Smooth muscle cell (in vitro differentiated cells): Measurements from ENCODE around the gene PFDN4. TPM values are rescaled to one million over a fixed set of nuclear protein-coding genes. Genes with fewer than 3 reads are reported as not detected.
"Not testable (repeated sequence)": the region's sequence is repeated elsewhere in the genome, so short reads cannot be mapped to it uniquely, and the experiment has no call there.

ENCODE experiments used
- DNase-seq: peaks from one replicate; lab custom pipeline; 2025; ENCODE audit not compliant: unreplicated experiment; lab: John Stamatoyannopoulos, UW
- H2AFZ ChIP-seq: fragments of 200-600 bp; sonication (generic); 2 replicates; pipeline ENCODE4 v1.6.0; 2016; ENCODE audit warnings: antibody characterized with exemption, low read depth, mild to moderate bottlenecking
- H3F3A ChIP-seq: fragments of 200-600 bp; sonication (generic); 2 replicates; pipeline ENCODE4 v1.6.0; 2017; ENCODE audit warnings: antibody characterized with exemption, low read depth
- H3K27ac ChIP-seq: fragments of 200-600 bp; sonication (generic); 2 replicates; pipeline ENCODE4 v1.5.1; 2016; ENCODE audit warnings: low read depth, mild to moderate bottlenecking
- H3K27me3 ChIP-seq: fragments of 200-600 bp; sonication (generic); 2 replicates; pipeline ENCODE4 v1.6.1; 2016; ENCODE audit warnings: low read depth, mild to moderate bottlenecking
- H3K36me3 ChIP-seq: fragments of 200-600 bp; sonication (generic); 2 replicates; pipeline ENCODE4 v1.5.1; 2016; ENCODE audit warnings: low read depth
- H3K4me1 ChIP-seq: fragments of 200-600 bp; sonication (generic); 2 replicates; pipeline ENCODE4 v1.5.1; 2016; ENCODE audit warnings: low read depth
- H3K4me2 ChIP-seq: fragments of 200-600 bp; sonication (generic); 2 replicates; pipeline ENCODE4 v1.6.0; 2016; ENCODE audit warnings: mild to moderate bottlenecking
- H3K4me3 ChIP-seq: fragments of 200-600 bp; sonication (generic); 2 replicates; pipeline ENCODE4 v1.5.1; 2016; ENCODE audit warnings: mild to moderate bottlenecking
- H3K79me2 ChIP-seq: fragments of 200-600 bp; sonication (generic); 2 replicates; pipeline ENCODE4 v1.6.0; 2016; ENCODE audit warnings: low read depth, mild to moderate bottlenecking
- H3K9ac ChIP-seq: fragments of 200-600 bp; sonication (generic); 2 replicates; pipeline ENCODE4 v1.6.0; 2016; ENCODE audit warnings: low read depth
- H3K9me3 ChIP-seq: fragments of 200-600 bp; sonication (generic); replicated peaks from 2 replicates; pipeline ENCODE4 v1.5.1; 2016; ENCODE audit warnings: low read depth
- H4K20me1 ChIP-seq: fragments of 200-600 bp; sonication (generic); 2 replicates; pipeline ENCODE4 v1.6.0; 2016; ENCODE audit warnings: low read depth
- CTCF ChIP-seq: fragments of 200-600 bp; sonication (generic); IDR thresholded peaks from 2 replicates; pipeline ENCODE4 v1.5.1; 2017; ENCODE audit warnings: borderline replicate concordance, mild to moderate bottlenecking, antibody characterized with exemption; ENCODE audit not compliant: insufficient read depth, poor library complexity, severe bottlenecking
- WGBS: methylation state at CpG from one replicate; pipeline ENCODE4 v1.1.7; 2016; ENCODE audit warnings: low lambda C conversion rate; 5-methylcytosine and 5-hydroxymethylcytosine counted together
- polyA plus RNA-seq: library from polyadenylated mRNA; unstranded; fragments of >200 nt; fragmentation: Nextera tagmentation; extraction: Ambion mirVana; gene quantifications from 2 replicates; pipeline ENCODE4 v1.2.1, GENCODE V29; 2016
- total RNA-seq: library from RNA; depleted of rRNA; stranded (reverse); fragments of >200 nt; gene quantifications from 2 replicates; pipeline ENCODE4 v1.2.3, GENCODE V29; 2014

Gene PFDN4
- total and polyA plus RNA-seq, 2 experiments from 2014 or later, result 47.6 to 240 TPM

GRCh38 chr20:54237116-54237943 is 29.4 kb downstream of the PFDN4 start:
- WGBS, result 95% methylated on average over 12 of the region's 12 CpGs
- Histone ChIP-seq H3K9ac (no peak overlapping the region), H3K4me1 (no peaks in the 10 kb centered on the region), H3K9me3 (no peaks in the 10 kb centered on the region), H3K4me2 (no peak overlapping the region), H3K27me3 (no peaks in the 10 kb centered on the region), H4K20me1 (no peaks in the 10 kb centered on the region), H3F3A (no peaks in the 10 kb centered on the region), H3K27ac (no peak overlapping the region), H3K36me3 (no peaks in the 10 kb centered on the region), H2AFZ (no peak overlapping the region), H3K79me2 (no peaks in the 10 kb centered on the region), H3K4me3 (no peak overlapping the region)
- DNase-seq, result no peak
- no peak for TF ChIP-seq CTCF

- H3K27me3 ChIP-seq, result no peaks in the 10 kb centered on the region
- H2AFZ ChIP-seq, result no peak overlapping the region
- H3K9ac ChIP-seq, result no peak overlapping the region
- no peaks in the 10 kb centered on the region for H4K20me1 ChIP-seq
- no peaks in the 10 kb centered on the region for H3F3A ChIP-seq
- H3K4me1 ChIP-seq, result no peaks in the 10 kb centered on the region
- H3K27ac ChIP-seq, result no peak overlapping the region
- no peak overlapping the region for H3K4me2 ChIP-seq
- H3K79me2 ChIP-seq, result no peaks in the 10 kb centered on the region
- no peak for DNase-seq
- no peak overlapping the region for H3K4me3 ChIP-seq
- 91% methylated on average over 4 of the region's 4 CpGs for WGBS
- H3K36me3 ChIP-seq, result no peaks in the 10 kb centered on the region
- TF ChIP-seq CTCF, result no peak
- no peaks in the 10 kb centered on the region for H3K9me3 ChIP-seq
Measured at GRCh38 chr20:54244113-54244512, 36.2 kb downstream of the PFDN4 start.

GRCh38 chr20:54248705-54249104 is 40.8 kb downstream of the PFDN4 start:
- DNase-seq, H3K79me2 ChIP-seq, H3K27ac ChIP-seq, H3F3A ChIP-seq, H3K36me3 ChIP-seq, H4K20me1 ChIP-seq, H3K4me1 ChIP-seq, H3K4me3 ChIP-seq, H3K4me2 ChIP-seq, H3K9me3 ChIP-seq, H3K9ac ChIP-seq, H3K27me3 ChIP-seq, H2AFZ ChIP-seq: not testable (repeated sequence)
- WGBS, result 93% methylated on average over 4 of the region's 4 CpGs

- Histone ChIP-seq H3K79me2 (no peaks in the 10 kb centered on the region), H3K4me2 (no peak overlapping the region), H3K27me3 (no peaks in the 10 kb centered on the region), H3K4me1 (no peaks in the 10 kb centered on the region), H3K4me3 (no peak overlapping the region), H3K9ac (no peak overlapping the region), H2AFZ (no peak overlapping the region), H3F3A (no peaks in the 10 kb centered on the region), H3K36me3 (no peaks in the 10 kb centered on the region), H4K20me1 (no peaks in the 10 kb centered on the region), H3K27ac (no peak overlapping the region), H3K9me3 (no peaks in the 10 kb centered on the region)
- TF ChIP-seq CTCF, result no peak
- WGBS, result 98% methylated on average over 2 of the region's 10 CpGs
- DNase-seq, result no peak
Measured at GRCh38 chr20:54250691-54251090, 42.8 kb downstream of the PFDN4 start.
